H9 (cell line): Measurements from ENCODE around the gene DHCR24. TPM values are rescaled to one million over a fixed set of nuclear protein-coding genes. Genes with fewer than 3 reads are reported as not detected.

Experiments
- DNase-seq: peaks from one replicate; pipeline ENCODE4 v3.0.0-alpha.2; 2017
- H2AFZ ChIP-seq: one replicate; pipeline ENCODE4 v1.6.1; 2013; ENCODE audit warnings: mild to moderate bottlenecking, low read length, control low read depth, moderate library complexity
- H2AK5ac ChIP-seq: 2 replicates; pipeline ENCODE4 v1.6.1; 2013; ENCODE audit warnings: low read length, control low read depth, mixed read lengths; ENCODE audit not compliant: insufficient read length
- H2BK120ac ChIP-seq: one replicate; pipeline ENCODE4 v1.6.1; 2013; ENCODE audit warnings: low read depth, mild to moderate bottlenecking, low read length, control low read depth, inconsistent platforms; ENCODE audit not compliant: poor library complexity, severe bottlenecking
- H2BK12ac ChIP-seq: 2 replicates; pipeline ENCODE4 v1.6.1; 2013; ENCODE audit warnings: low read length, control low read depth, mixed read lengths, low read depth; ENCODE audit not compliant: insufficient read length
- H2BK15ac ChIP-seq: 2 replicates; pipeline ENCODE4 v1.6.1; 2013; ENCODE audit warnings: low read depth, low read length, control low read depth
- H2BK20ac ChIP-seq: one replicate; pipeline ENCODE4 v1.6.1; 2013; ENCODE audit warnings: low read depth, mild to moderate bottlenecking, low read length, control low read depth, inconsistent platforms; ENCODE audit not compliant: poor library complexity, severe bottlenecking
- H2BK5ac ChIP-seq: 2 replicates; pipeline ENCODE4 v1.6.1; 2013; ENCODE audit warnings: low read length, control low read depth, mixed read lengths; ENCODE audit not compliant: insufficient read length
- H3K14ac ChIP-seq: 2 replicates; pipeline ENCODE4 v1.6.1; 2013; ENCODE audit warnings: low read length, control low read depth; ENCODE audit not compliant: insufficient read depth
- H3K18ac ChIP-seq: 2 replicates; pipeline ENCODE4 v1.6.1; 2013; ENCODE audit warnings: low read depth, mild to moderate bottlenecking, mixed read lengths, low read length, control low read depth; ENCODE audit not compliant: insufficient read length
- H3K23ac ChIP-seq: 2 replicates; pipeline ENCODE4 v1.6.1; 2013; ENCODE audit warnings: low read length, control low read depth, mixed read lengths, low read depth; ENCODE audit not compliant: insufficient read length
- H3K23me2 ChIP-seq: 2 replicates; pipeline ENCODE4 v1.6.1; 2013; ENCODE audit warnings: low read depth, mild to moderate bottlenecking, mixed read lengths, low read length, control low read depth; ENCODE audit not compliant: insufficient read length, poor library complexity, severe bottlenecking
- H3K27ac ChIP-seq: 2 replicates; pipeline ENCODE4 v1.5.1; 2013; ENCODE audit warnings: low read length, control low read depth, mixed read lengths, low read depth; ENCODE audit not compliant: insufficient read length
- H3K27me3 ChIP-seq: 2 replicates; pipeline ENCODE4 v1.6.1; 2013; ENCODE audit warnings: low read length, control low read depth, inconsistent platforms; ENCODE audit not compliant: insufficient read depth
- H3K4ac ChIP-seq: 2 replicates; pipeline ENCODE4 v1.6.1; 2013; ENCODE audit warnings: low read depth, mild to moderate bottlenecking, control low read depth, inconsistent platforms, low read length, moderate library complexity
- H3K4me1 ChIP-seq: 2 replicates; pipeline ENCODE4 v1.6.1; 2013; ENCODE audit warnings: low read length, control low read depth, inconsistent platforms; ENCODE audit not compliant: insufficient read depth
- H3K4me2 ChIP-seq: 2 replicates; pipeline ENCODE4 v1.6.1; 2013; ENCODE audit warnings: low read length, control low read depth, mixed read lengths; ENCODE audit not compliant: insufficient read length, insufficient read depth
- H3K56ac ChIP-seq: 2 replicates; pipeline ENCODE4 v1.6.1; 2013; ENCODE audit warnings: low read depth, mild to moderate bottlenecking, mixed read lengths, low read length, control low read depth; ENCODE audit not compliant: insufficient read length
- H3K79me1 ChIP-seq: 2 replicates; pipeline ENCODE4 v1.6.1; 2013; ENCODE audit warnings: low read depth, mild to moderate bottlenecking, moderate library complexity, low read length, control low read depth, inconsistent platforms; ENCODE audit not compliant: insufficient read depth, poor library complexity, severe bottlenecking
- H3K79me2 ChIP-seq: 2 replicates; pipeline ENCODE4 v1.6.1; 2013; ENCODE audit warnings: low read length, control low read depth, inconsistent platforms; ENCODE audit not compliant: insufficient read depth
- H3K9ac ChIP-seq: 2 replicates; pipeline ENCODE4 v1.6.1; 2013; ENCODE audit warnings: low read length, control low read depth, mixed read lengths; ENCODE audit not compliant: insufficient read length; ENCODE audit errors: extremely low read depth
- H3K9me3 ChIP-seq: one replicate; pipeline ENCODE4 v1.6.1; 2013; ENCODE audit warnings: low read depth, low read length, inconsistent platforms; ENCODE audit not compliant: control insufficient read depth
- H3T11ph ChIP-seq: one replicate; pipeline ENCODE4 v1.6.1; 2013; ENCODE audit warnings: mild to moderate bottlenecking, low read length, control low read depth, inconsistent platforms
- H4K20me1 ChIP-seq: one replicate; pipeline ENCODE4 v1.6.1; 2013; ENCODE audit not compliant: control insufficient read depth, insufficient read length, insufficient read depth
- H4K5ac ChIP-seq: 2 replicates; pipeline ENCODE4 v1.6.1; 2013; ENCODE audit warnings: low read depth, mild to moderate bottlenecking, mixed read lengths, low read length, control low read depth; ENCODE audit not compliant: insufficient read length
- H4K8ac ChIP-seq: replicated peaks from 2 replicates; pipeline ENCODE4 v1.6.1; 2013; ENCODE audit warnings: low read length, control low read depth, mixed read lengths, low read depth; ENCODE audit not compliant: insufficient read length
- H4K91ac ChIP-seq: 2 replicates; pipeline ENCODE4 v1.6.1; 2013; ENCODE audit warnings: low read depth, mild to moderate bottlenecking, moderate library complexity, mixed read lengths, low read length, control low read depth; ENCODE audit not compliant: insufficient read length
- H3K27ac Mint-ChIP-seq, 3 experiments: 2 replicates in 2 of 3; 3 replicates in 1 of 3; pipeline ENCODE4 v1.8.0; 2020 to 2021; ENCODE audit warnings: mixed read lengths in 3 of 3, mild to moderate bottlenecking in 1 of 3, moderate library complexity in 1 of 3
- H3K27me3 Mint-ChIP-seq: 2 replicates; pipeline ENCODE4 v1.8.0; 2021; ENCODE audit warnings: low read depth, mild to moderate bottlenecking, moderate library complexity, mixed read lengths
- H3K36me3 Mint-ChIP-seq, 3 experiments: 2 replicates in 2 of 3; 3 replicates in 1 of 3; pipeline ENCODE4 v1.8.0; 2020 to 2021; ENCODE audit warnings: low read depth in 3 of 3, mixed read lengths in 3 of 3; ENCODE audit not compliant: insufficient read depth in 1 of 3
- H3K4me1 Mint-ChIP-seq, 2 experiments: 2 replicates each; pipeline ENCODE4 v1.8.0; 2020; ENCODE audit warnings: mixed read lengths in 2 of 2
- H3K4me3 Mint-ChIP-seq, 2 experiments: 2 replicates in 1 of 2; 3 replicates in 1 of 2; pipeline ENCODE4 v1.8.0; 2020 to 2021; ENCODE audit warnings: mild to moderate bottlenecking in 2 of 2, mixed read lengths in 2 of 2, moderate library complexity in 1 of 2
- H3K9me3 Mint-ChIP-seq, 2 experiments: 2 replicates in 1 of 2; 3 replicates in 1 of 2; pipeline ENCODE4 v1.8.0; 2020; ENCODE audit warnings: mild to moderate bottlenecking in 2 of 2, mixed read lengths in 2 of 2, moderate library complexity in 1 of 2
- CTCF ChIP-seq: fragments of 200-600 bp; sonication (generic); conservative IDR thresholded peaks from 3 replicates; pipeline ENCODE4 v1.8.0; 2021; ENCODE audit warnings: antibody characterized with exemption, mild to moderate bottlenecking
- WGBS: extraction: QIAGEN DNeasy Blood & Tissue Kit; methylation state at CpG from one replicate; pipeline ENCODE4 v1.1.7; 2013; ENCODE audit warnings: missing lambda C conversion rate, low lambda C conversion rate, mixed read lengths; ENCODE audit not compliant: insufficient read length; ENCODE audit errors: extremely low coverage; 5-methylcytosine and 5-hydroxymethylcytosine counted together
- total RNA-seq: library from RNA; stranded (reverse); gene quantifications from 2 replicates; pipeline ENCODE4 v1.2.1, GENCODE V29; 2021

DHCR24 gene
- total RNA-seq, 1 experiment from 2014 or later = 318 TPM

- H2BK12ac ChIP-seq = no peak overlapping the region
- no peak overlapping the region for H3K27ac ChIP-seq
- no peak overlapping the region for H3T11ph ChIP-seq
- Mint-ChIP-seq H3K27ac (no peak overlapping the region), H3K9me3 (no peaks in the 10 kb centered on the region), H3K4me1 (no peaks in the 10 kb centered on the region), H3K36me3 (peaks cover 46 to 62% (median 46%) of the 10 kb centered on the region in 3 experiments), H3K4me3 (no peak overlapping the region), H3K27me3 (no peaks in the 10 kb centered on the region)
- H4K20me1 ChIP-seq = no peaks in the 10 kb centered on the region
- H2AFZ ChIP-seq = no peak overlapping the region
- H3K79me2 ChIP-seq = no peaks in the 10 kb centered on the region
- no peaks in the 10 kb centered on the region for H3K27me3 ChIP-seq
- H4K91ac ChIP-seq = no peak overlapping the region
- H2BK15ac ChIP-seq = no peak overlapping the region
- no peak overlapping the region for H3K14ac ChIP-seq
- H2BK20ac ChIP-seq = no peak overlapping the region
- H3K4me2 ChIP-seq = no peak overlapping the region
- H3K4ac ChIP-seq = no peak overlapping the region
- no peaks in the 10 kb centered on the region for H3K4me1 ChIP-seq
- H4K8ac ChIP-seq = no peak overlapping the region
- no peak overlapping the region for H3K56ac ChIP-seq
- H3K79me1 ChIP-seq = no peaks in the 10 kb centered on the region
- H2AK5ac ChIP-seq = no peak overlapping the region
- TF ChIP-seq CTCF = peak; percentile 24; the same call in 2 of the 3 replicates
- no peak overlapping the region for H3K9ac ChIP-seq
- no CpG with 5 or more reads among the region's 7 CpGs for WGBS
- H3K23me2 ChIP-seq = no peaks in the 10 kb centered on the region
- no peak overlapping the region for H3K18ac ChIP-seq
- H2BK5ac ChIP-seq = no peak overlapping the region
- no peak overlapping the region for H4K5ac ChIP-seq
- no peak overlapping the region for H3K23ac ChIP-seq
- no peak overlapping the region for H2BK120ac ChIP-seq
- H3K9me3 ChIP-seq = no peaks in the 10 kb centered on the region
- no peak for DNase-seq
These were observed 38.7 kb downstream of the DHCR24 start for GRCh38 chr1:54848134-54848948.
